Spleen (tissue), 7 donors: ENCODE measurements around the gene SUSD3.

Experiments used
- POLR2A ChIP-seq, 3 donors: fragments of 450-650 bp; IDR thresholded peaks; one replicate each; pipeline ENCODE4 v1.5.1; 2017; ENCODE audit warnings: antibody characterized with exemption in 3 of 3, mild to moderate bottlenecking in 1 of 3
- POLR2AphosphoS5 ChIP-seq, 3 donors: sonication (generic); formaldehyde crosslinking; IDR thresholded peaks; one replicate each; pipeline ENCODE4 v1.5.1; 2017; ENCODE audit warnings: antibody characterized with exemption in 3 of 3
- TF ChIP-seq, protein P1 (sequence below), 11 experiments: fragments of 200-600 bp in 7 of 11; fragments of 450-650 bp in 4 of 11; sonication (generic) in 4 of 11; IDR thresholded peaks in 8 of 11; conservative IDR thresholded peaks in 3 of 11; 1 replicate in 7 of 11; 2 replicates in 4 of 11; pipeline versions ENCODE4 v1.4.0 to v1.8.0; 2016 to 2021; ENCODE audit warnings: antibody characterized with exemption in 11 of 11, inconsistent platforms in 4 of 11, mild to moderate bottlenecking in 1 of 11
- donor health status: DM: no; HTN: no; CAD: no; lungs with moderate emphysema.
- donor health status: DM: no; HTN: no; CAD: no.
- donor health status: DM: no; HTN: no; CAD: no.

DNA sequence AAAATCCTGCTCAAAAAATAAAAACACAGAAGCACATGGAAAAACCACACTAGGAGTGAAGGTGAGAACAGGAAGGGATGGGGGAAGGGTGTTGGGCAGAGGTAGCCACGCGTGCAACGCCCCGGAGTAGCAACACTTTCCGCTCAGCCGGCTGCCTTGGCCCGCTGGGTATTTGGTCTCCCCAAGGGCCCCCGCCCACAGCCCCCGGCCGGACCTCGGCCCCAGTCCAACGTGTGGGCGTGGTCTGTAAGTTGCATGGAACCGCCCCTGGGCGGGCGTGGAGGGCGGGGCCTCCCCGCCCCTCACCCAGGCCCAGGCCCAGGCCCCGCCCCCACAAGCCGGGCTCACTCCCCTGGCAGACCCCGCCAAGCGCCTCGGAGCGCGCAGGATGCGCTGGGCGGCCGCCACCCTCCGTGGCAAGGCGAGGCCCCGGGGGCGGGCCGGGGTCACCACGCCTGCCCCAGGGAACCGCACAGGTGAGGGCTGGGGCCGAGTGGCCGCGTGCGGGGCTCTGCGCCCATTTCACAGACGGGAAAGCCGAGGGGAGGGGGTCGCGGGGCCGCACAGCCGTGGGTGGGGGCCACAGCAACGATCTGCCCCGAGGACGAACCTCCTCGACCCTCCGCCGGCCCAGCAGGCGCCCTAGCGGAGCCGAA, at the start of gene SUSD3:
- TF ChIP-seq, protein P1, sequence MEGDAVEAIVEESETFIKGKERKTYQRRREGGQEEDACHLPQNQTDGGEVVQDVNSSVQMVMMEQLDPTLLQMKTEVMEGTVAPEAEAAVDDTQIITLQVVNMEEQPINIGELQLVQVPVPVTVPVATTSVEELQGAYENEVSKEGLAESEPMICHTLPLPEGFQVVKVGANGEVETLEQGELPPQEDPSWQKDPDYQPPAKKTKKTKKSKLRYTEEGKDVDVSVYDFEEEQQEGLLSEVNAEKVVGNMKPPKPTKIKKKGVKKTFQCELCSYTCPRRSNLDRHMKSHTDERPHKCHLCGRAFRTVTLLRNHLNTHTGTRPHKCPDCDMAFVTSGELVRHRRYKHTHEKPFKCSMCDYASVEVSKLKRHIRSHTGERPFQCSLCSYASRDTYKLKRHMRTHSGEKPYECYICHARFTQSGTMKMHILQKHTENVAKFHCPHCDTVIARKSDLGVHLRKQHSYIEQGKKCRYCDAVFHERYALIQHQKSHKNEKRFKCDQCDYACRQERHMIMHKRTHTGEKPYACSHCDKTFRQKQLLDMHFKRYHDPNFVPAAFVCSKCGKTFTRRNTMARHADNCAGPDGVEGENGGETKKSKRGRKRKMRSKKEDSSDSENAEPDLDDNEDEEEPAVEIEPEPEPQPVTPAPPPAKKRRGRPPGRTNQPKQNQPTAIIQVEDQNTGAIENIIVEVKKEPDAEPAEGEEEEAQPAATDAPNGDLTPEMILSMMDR (IDR thresholded peaks at IDR 0.05 in 8 of 11, conservative IDR thresholded peaks at IDR 0.05 in 3 of 11), result no peak
- TF ChIP-seq POLR2A (IDR thresholded peaks at IDR 0.05) (no peak), POLR2AphosphoS5 (IDR thresholded peaks at IDR 0.05) (peak; percentile 84 to 88 (median 87))
